ENCODE data around the gene P2RY12.

DNA sequence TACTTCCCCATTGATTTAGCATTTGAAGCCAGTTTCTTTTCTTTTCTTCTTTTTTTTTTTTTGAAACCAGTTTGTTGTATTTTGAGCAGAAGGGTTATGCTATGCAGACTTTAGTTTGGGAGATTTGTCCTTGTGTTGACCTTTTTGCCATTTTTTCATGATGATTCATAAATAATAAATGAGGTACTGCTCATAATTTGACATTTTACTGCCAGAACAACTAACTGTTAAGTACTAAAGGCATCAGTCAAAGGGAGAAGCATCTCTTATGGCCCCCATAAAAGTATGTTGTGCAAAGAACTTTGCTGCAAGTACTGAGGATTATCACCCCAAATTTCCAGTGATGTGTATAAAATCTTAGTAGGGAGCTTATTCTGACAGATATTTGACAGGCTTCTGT, 66.2 kb downstream of the P2RY12 start:
- TF ChIP-seq, protein P1, sequence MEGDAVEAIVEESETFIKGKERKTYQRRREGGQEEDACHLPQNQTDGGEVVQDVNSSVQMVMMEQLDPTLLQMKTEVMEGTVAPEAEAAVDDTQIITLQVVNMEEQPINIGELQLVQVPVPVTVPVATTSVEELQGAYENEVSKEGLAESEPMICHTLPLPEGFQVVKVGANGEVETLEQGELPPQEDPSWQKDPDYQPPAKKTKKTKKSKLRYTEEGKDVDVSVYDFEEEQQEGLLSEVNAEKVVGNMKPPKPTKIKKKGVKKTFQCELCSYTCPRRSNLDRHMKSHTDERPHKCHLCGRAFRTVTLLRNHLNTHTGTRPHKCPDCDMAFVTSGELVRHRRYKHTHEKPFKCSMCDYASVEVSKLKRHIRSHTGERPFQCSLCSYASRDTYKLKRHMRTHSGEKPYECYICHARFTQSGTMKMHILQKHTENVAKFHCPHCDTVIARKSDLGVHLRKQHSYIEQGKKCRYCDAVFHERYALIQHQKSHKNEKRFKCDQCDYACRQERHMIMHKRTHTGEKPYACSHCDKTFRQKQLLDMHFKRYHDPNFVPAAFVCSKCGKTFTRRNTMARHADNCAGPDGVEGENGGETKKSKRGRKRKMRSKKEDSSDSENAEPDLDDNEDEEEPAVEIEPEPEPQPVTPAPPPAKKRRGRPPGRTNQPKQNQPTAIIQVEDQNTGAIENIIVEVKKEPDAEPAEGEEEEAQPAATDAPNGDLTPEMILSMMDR (IDR thresholded peaks at IDR 0.05) = no peak
- TF ChIP-seq EZH2 (IDR thresholded peaks at IDR 0.05; ENCODE audit: borderline replicate concordance, insufficient read depth, low read depth, low read length, poor library complexity, severe bottlenecking) = no peak
